Fibroblast of mammary gland (primary cell): ENCODE results near the gene PCSK9.

Experiments used
- DNase-seq: peaks from one replicate; pipeline ENCODE4 v3.0.0-alpha.2; 2010; ENCODE audit warnings: low read depth
- H3K4me3 ChIP-seq: 2 replicates; pipeline ENCODE4 v1.5.1; 2011; ENCODE audit warnings: low read depth, mild to moderate bottlenecking, low read length, moderate library complexity; ENCODE audit not compliant: control insufficient read depth
- TF ChIP-seq, protein P1 (sequence below): conservative IDR thresholded peaks from 2 replicates; pipeline ENCODE4 v1.5.1; 2011; ENCODE audit warnings: low read depth, low read length, inconsistent platforms; ENCODE audit not compliant: control insufficient read depth, insufficient read depth

The PCSK9 gene

DNA sequence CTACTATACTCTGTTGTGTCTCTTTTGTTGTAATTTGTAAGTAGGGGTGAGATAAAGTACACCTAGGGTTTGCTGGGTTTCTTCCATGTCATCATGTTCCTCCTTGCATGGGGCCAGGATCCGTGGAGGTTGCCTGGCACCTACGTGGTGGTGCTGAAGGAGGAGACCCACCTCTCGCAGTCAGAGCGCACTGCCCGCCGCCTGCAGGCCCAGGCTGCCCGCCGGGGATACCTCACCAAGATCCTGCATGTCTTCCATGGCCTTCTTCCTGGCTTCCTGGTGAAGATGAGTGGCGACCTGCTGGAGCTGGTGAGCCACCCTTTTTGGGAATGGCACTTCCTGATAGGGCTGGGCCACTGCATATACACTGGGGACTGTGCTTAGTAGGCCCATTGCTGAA lies 4.4 kb downstream of the PCSK9 start:
- TF ChIP-seq, protein P1, sequence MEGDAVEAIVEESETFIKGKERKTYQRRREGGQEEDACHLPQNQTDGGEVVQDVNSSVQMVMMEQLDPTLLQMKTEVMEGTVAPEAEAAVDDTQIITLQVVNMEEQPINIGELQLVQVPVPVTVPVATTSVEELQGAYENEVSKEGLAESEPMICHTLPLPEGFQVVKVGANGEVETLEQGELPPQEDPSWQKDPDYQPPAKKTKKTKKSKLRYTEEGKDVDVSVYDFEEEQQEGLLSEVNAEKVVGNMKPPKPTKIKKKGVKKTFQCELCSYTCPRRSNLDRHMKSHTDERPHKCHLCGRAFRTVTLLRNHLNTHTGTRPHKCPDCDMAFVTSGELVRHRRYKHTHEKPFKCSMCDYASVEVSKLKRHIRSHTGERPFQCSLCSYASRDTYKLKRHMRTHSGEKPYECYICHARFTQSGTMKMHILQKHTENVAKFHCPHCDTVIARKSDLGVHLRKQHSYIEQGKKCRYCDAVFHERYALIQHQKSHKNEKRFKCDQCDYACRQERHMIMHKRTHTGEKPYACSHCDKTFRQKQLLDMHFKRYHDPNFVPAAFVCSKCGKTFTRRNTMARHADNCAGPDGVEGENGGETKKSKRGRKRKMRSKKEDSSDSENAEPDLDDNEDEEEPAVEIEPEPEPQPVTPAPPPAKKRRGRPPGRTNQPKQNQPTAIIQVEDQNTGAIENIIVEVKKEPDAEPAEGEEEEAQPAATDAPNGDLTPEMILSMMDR, result no peak
- DNase-seq, result no peak
- H3K4me3 ChIP-seq, result no peak overlapping the region

DNA sequence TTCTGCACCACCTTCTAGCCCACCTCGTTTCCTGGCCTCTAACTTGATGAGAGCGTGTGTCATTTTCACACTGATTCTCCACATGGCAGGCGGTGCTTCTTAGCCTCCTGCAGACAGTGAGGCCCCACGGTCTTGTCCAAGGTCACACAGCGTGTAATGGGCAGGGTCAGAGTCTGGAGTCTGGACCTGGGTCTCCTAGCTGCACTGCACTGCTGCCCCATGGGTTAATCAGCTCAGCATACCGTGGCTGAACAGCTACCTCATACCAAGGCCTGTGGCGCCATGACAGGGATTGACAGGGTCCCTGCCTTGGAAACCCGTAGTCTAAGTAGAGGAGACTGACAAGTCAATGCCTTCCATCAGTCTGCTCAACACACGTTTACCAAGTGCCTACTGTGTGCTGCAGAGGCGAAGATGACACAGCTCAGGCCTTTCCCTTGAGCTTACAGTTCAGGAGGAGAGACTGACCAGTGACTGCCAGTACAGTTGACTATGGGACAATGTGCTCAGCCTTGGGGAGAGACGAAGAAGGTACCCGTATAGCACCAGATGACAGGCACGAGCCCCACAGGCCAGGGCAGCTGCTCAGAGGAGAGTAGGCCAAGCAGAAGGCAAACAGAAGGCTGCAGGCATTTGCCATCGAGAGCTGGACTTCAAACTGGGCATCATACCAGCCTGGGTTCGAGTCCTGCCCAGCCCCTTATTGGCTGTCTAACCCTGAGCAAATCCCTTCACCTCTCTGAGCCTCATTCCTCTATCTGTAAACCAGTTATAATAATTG lies 5.5 kb downstream of the PCSK9 start:
- H3K4me3 ChIP-seq, result no peak overlapping the region
- no peak for DNase-seq
- TF ChIP-seq, protein P1, result no peak

DNA sequence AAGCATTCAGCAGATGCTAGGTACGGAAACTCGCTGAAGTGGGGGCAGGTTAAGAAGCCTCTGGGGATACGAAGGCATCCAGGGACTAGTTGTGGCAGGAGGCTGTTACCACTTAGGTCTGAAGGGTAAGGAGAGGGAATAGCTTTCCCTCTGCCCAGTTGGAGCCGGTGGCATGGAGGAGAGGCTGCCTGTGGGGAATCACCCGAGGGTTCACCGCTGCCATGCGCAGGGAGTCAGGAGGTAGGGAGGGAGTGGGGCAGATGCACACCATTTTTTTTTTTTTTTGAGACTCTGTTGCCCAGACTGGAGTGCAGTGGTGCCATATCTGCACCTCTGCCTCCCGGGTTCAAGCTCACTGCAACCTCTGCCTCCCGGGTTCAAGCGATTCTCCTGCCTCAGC lies 6.1 kb downstream of the PCSK9 start:
- TF ChIP-seq, protein P1, result no peak
- no peak overlapping the region for H3K4me3 ChIP-seq
- no peak for DNase-seq

DNA sequence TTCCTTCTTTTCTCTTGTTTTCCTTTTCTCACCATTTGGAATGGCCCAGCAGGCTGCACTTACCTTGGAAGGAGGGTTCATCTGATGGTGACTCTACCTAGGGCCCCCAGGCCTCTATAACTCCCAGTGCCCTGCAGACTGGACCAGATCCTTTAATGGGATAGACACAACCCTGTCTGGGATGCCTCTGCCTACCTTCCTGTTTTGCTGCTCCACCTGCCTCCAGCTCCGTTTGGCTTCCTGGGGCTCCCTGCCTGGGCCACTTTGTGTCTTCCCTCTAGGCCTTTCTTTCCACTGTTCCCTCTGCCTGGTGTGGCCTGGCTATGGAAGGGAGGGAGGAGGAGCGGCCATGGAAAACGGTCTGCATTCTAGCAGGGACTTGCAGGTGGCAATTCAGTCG lies 7.5 kb downstream of the PCSK9 start:
- TF ChIP-seq, protein P1, result no peak
- no peak overlapping the region for H3K4me3 ChIP-seq
- no peak for DNase-seq

DNA sequence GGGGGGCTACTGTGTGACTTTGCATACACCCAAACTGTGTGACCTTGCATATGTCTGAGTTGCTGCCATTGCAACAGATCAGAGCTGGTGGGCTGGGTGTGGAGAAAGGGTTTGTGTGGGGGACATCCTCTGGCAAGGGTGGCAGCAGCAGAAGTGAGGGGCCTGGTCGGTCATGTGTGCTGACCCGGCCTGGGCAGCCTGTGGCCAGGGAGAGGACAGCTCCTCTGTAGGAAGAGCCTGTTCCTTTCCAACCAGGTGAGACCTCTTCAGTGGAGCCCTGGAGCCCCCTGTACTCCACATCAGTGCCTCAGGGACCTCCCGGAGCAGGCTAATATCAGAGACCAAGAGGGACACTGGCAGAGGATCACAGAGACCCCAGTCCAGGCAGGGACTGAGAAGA lies 8.3 kb downstream of the PCSK9 start:
- no peak for DNase-seq
- TF ChIP-seq, protein P1, result no peak
- H3K4me3 ChIP-seq, result no peak overlapping the region

DNA sequence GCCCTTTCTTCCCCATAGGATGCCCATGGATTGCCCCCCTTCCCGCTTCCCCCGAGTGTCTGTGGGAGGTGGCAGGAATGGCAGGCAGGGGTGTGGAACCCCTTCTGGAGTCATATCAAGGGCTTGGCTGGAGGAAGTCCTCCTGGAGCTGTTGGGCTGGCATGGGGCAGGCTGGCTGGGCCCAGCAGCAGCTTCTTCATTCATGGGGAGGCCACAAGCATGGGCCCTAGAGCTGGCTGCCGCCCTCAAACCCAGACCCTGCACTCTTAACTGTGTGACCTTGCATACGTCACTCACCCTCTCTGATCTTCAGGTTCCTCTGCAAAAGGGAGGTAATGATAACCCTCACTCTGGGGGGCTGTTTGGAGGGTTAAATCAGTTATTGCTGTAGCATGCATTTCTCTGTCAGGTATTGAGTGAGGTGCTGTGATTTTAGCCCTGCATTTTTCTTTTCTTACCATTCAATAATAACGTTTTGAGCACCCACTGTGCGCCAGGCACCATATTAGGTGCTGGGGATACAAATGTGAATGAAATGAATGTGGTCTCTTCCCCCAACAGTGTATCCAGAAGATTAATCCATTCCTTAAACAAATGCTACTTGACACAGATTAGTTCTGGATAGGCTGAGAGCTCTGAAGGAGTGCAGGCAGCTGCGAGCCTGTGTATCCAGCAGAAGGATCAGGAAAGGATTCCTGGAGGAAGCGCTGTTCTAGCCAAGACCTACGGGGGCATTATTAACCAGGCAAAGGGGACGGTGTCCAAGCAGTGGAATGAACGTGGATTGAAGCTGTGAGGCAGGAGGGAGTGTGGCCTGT lies 9.3 kb downstream of the PCSK9 start:
- DNase-seq, result no peak
- TF ChIP-seq, protein P1, result no peak

More for the DNA sequence above, 9.3 kb downstream of the PCSK9 start:
- no peak overlapping the region for H3K4me3 ChIP-seq
